B cell (primary cell): Measurements from ENCODE around the gene RAP1GAP. TPM values are rescaled to one million over a fixed set of nuclear protein-coding genes. Genes with fewer than 3 reads are reported as not detected.

ENCODE experiments used
- ATAC-seq: fragments of 200-7000 bp; cut with Tn5 transposase; one replicate; pipeline ENCODE4 v1.10.0; 2021; ENCODE audit warnings: low read depth, mild to moderate bottlenecking, moderate number of reproducible peaks, moderate library complexity
- CTCF ChIA-PET: fragments of 350-600 bp; sonication (Branson Sonifier 250); formaldehyde crosslinking; loops from one replicate; lab custom pipeline; 2021; ENCODE audit warnings: antibody characterized with exemption, inconsistent platforms; lab: Charles Lee
- POLR2A ChIA-PET: fragments of 350-600 bp; sonication (Branson Sonifier 250); formaldehyde crosslinking; loops from one replicate; lab custom pipeline; 2021; ENCODE audit warnings: antibody characterized with exemption; lab: Charles Lee
- DNase-seq: peaks from one replicate; pipeline ENCODE4 v3.0.0; 2013
- H2AFZ ChIP-seq: 2 replicates; pipeline ENCODE4 v1.6.1; 2012; ENCODE audit warnings: mild to moderate bottlenecking, low read depth, low read length; ENCODE audit not compliant: insufficient read depth, poor library complexity, severe bottlenecking
- H3K27ac ChIP-seq, 2 donors: 1 replicate in 1 of 2; 2 replicates in 1 of 2; pipeline ENCODE4 v1.5.1; 2012 to 2013; ENCODE audit warnings: low read length in 2 of 2, mild to moderate bottlenecking in 2 of 2, moderate library complexity in 1 of 2
- H3K27me3 ChIP-seq, 4 experiments: fragments of 200-600 bp in 1 of 4; sonication (generic) in 1 of 4; replicated peaks in 1 of 4; 1 replicate in 2 of 4; 2 replicates in 2 of 4; pipeline versions ENCODE4 v1.6.1 to v1.7.0; 2013 to 2016; ENCODE audit warnings: low read length in 3 of 4, mild to moderate bottlenecking in 2 of 4, mixed read lengths in 1 of 4, moderate library complexity in 1 of 4; ENCODE audit not compliant: insufficient read depth in 4 of 4, control insufficient read depth in 3 of 4; ENCODE audit errors: control extremely low read depth in 1 of 4
- H3K36me3 ChIP-seq, 2 experiments: replicated peaks in 1 of 2; 1 replicate in 1 of 2; 2 replicates in 1 of 2; pipeline versions ENCODE4 v1.6.1 to v1.7.1; 2013; ENCODE audit warnings: low read length in 1 of 2; ENCODE audit not compliant: insufficient read depth in 2 of 2, control insufficient read depth in 1 of 2; ENCODE audit errors: control extremely low read depth in 1 of 2, extremely low read depth in 1 of 2
- H3K4me1 ChIP-seq, 2 donors: fragments of 200-600 bp in 1 of 2; sonication (generic) in 1 of 2; 1 replicate in 1 of 2; 2 replicates in 1 of 2; pipeline versions ENCODE4 v1.5.1 to v1.6.1; 2013 to 2017; ENCODE audit warnings: low read length in 2 of 2; ENCODE audit not compliant: control insufficient read depth in 2 of 2, insufficient read depth in 2 of 2
- H3K4me2 ChIP-seq: replicated peaks from 2 replicates; pipeline ENCODE3; 2012; ENCODE audit warnings: mild to moderate bottlenecking, low read depth, low read length; ENCODE audit not compliant: poor library complexity, severe bottlenecking
- H3K4me3 ChIP-seq, 5 experiments: fragments of 200-600 bp in 1 of 5; sonication (generic) in 1 of 5; 1 replicate in 3 of 5; 2 replicates in 2 of 5; pipeline versions ENCODE4 v1.5.1 to v1.7.0; 2011 to 2016; ENCODE audit warnings: low read length in 4 of 5, mild to moderate bottlenecking in 4 of 5, low read depth in 2 of 5, control low read depth in 1 of 5, moderate library complexity in 1 of 5; ENCODE audit not compliant: insufficient read depth in 1 of 5; ENCODE audit errors: control extremely low read depth in 1 of 5, extremely low read depth in 1 of 5
- H3K79me2 ChIP-seq: fragments of 200-600 bp; sonication (generic); one replicate; pipeline ENCODE4 v1.6.0; 2016; ENCODE audit warnings: low read length; ENCODE audit not compliant: control insufficient read depth, insufficient read depth
- H3K9ac ChIP-seq: fragments of 200-600 bp; sonication (generic); 2 replicates; pipeline ENCODE4 v1.6.1; 2017; ENCODE audit warnings: mild to moderate bottlenecking, low read length, moderate library complexity
- H3K9me3 ChIP-seq, 3 donors: one replicate each; pipeline versions ENCODE4 v1.6.1 to v1.7.1; 2013; ENCODE audit warnings: low read length in 2 of 3; ENCODE audit not compliant: control insufficient read depth in 2 of 3, insufficient read depth in 1 of 3; ENCODE audit errors: control extremely low read depth in 1 of 3
- H4K20me1 ChIP-seq: 2 replicates; pipeline ENCODE4 v1.6.0; 2012; ENCODE audit warnings: mild to moderate bottlenecking, low read length; ENCODE audit not compliant: insufficient read depth, control insufficient read depth, poor library complexity, severe bottlenecking
- H3K27ac Mint-ChIP-seq: one replicate; pipeline ENCODE4 v1.8.0; 2021; ENCODE audit warnings: mixed read lengths
- H3K27me3 Mint-ChIP-seq: one replicate; pipeline ENCODE4 v1.8.0; 2021; ENCODE audit warnings: mixed read lengths
- H3K4me1 Mint-ChIP-seq: one replicate; pipeline ENCODE4 v1.8.0; 2021; ENCODE audit warnings: mixed read lengths
- H3K4me3 Mint-ChIP-seq: one replicate; pipeline ENCODE4 v1.8.0; 2021; ENCODE audit warnings: mixed read lengths
- H3K9me3 Mint-ChIP-seq: one replicate; pipeline ENCODE4 v1.8.0; 2022; ENCODE audit warnings: mixed read lengths; ENCODE audit not compliant: insufficient read depth
- CTCF ChIP-seq: fragments of 200-600 bp; IDR thresholded peaks from one replicate; pipeline ENCODE4 v1.8.0; 2022; ENCODE audit warnings: antibody characterized with exemption, mild to moderate bottlenecking
- EZH2 ChIP-seq: IDR thresholded peaks from 2 replicates; pipeline ENCODE4 v1.6.1; 2012; ENCODE audit warnings: borderline replicate concordance, low read depth, mild to moderate bottlenecking, moderate library complexity, low read length; ENCODE audit not compliant: insufficient read depth, poor library complexity, severe bottlenecking
- WGBS: methylation state at CpG from one replicate; pipeline ENCODE4 v1.1.5; 2013; ENCODE audit warnings: missing lambda C conversion rate; ENCODE audit not compliant: insufficient coverage; 5-methylcytosine and 5-hydroxymethylcytosine counted together
- intact Hi-C: fragments of 100-400 bp; cut with micrococcal nuclease; formaldehyde crosslinking; loops from one replicate; pipeline ENCODE4 v1.10.0; 2022
- polyA plus RNA-seq: library from polyadenylated mRNA; depleted of rRNA; stranded (reverse); fragments of >200 nt; gene quantifications from 2 replicates; pipeline ENCODE4 v1.2.3, GENCODE V29; 2012
- total RNA-seq, 2 donors: library from RNA; stranded (reverse); fragments of 120-200 nt in 1 of 2; gene quantifications; 1 replicate in 1 of 2; 2 replicates in 1 of 2; pipeline versions ENCODE4 v1.2.3 to v1.2.4, GENCODE V29; 2013 to 2022

Gene RAP1GAP
- total and polyA plus RNA-seq, 2 donors (not counting 1 experiment from before 2014, with no cell fraction given) = 0.07 to 0.09 TPM

DNA sequence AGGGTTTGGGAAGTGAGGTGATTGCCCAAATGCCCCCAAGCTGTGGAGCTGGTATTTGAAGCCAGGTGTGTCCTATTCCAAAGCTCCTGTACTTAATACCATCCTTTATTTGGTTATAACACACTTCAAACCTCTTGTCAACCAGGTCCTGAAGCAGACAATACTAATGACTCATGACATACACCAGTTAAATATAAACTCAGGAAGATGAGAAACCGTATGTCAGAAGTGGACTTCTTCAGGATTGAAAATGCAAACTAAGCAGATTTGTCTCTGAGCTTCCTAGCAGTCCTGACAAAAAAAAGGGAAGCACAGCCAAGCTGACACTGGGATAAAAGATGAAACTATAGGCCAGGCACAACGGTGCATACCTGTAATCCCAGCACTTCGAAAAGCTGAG is 89.4 kb downstream of the RAP1GAP start:
- Mint-ChIP-seq H3K9me3 (no peaks in the 10 kb centered on the region), H3K27me3 (peaks cover 11% of the 10 kb centered on the region), H3K4me3 (no peak overlapping the region), H3K27ac (no peak overlapping the region), H3K4me1 (no peaks in the 10 kb centered on the region)
- intact Hi-C loops = no loop called here
- Histone ChIP-seq H2AFZ (no peak overlapping the region), H3K4me2 (no peak overlapping the region), H3K4me1 (no peaks in the 10 kb centered on the region), H3K27me3 (peaks cover 0 to 10% (median 0%) of the 10 kb centered on the region in 4 experiments), H4K20me1 (no peaks in the 10 kb centered on the region), H3K9ac (no peak overlapping the region), H3K27ac (no peak overlapping the region), H3K36me3 (no peaks in the 10 kb centered on the region), H3K4me3 (no peak overlapping the region), H3K9me3 (no peaks in the 10 kb centered on the region), H3K79me2 (no peaks in the 10 kb centered on the region)
- no peak for TF ChIP-seq CTCF
- no peak for TF ChIP-seq EZH2
- no peak for DNase-seq
- ChIA-PET POLR2A (no interaction called here), CTCF (no interaction called here)
- WGBS = 62% methylated on average over 2 of the region's 3 CpGs
- ATAC-seq = no peak

- ATAC-seq (no peak), DNase-seq (no peak)
- Mint-ChIP-seq H3K9me3 (no peaks in the 10 kb centered on the region), H3K27ac (no peak overlapping the region), H3K4me3 (no peak overlapping the region), H3K4me1 (peaks cover 1% of the 10 kb centered on the region), H3K27me3 (peaks cover 12% of the 10 kb centered on the region)
- no peak for TF ChIP-seq CTCF
- no peak for TF ChIP-seq EZH2
- Histone ChIP-seq H3K4me1 (no peaks in the 10 kb centered on the region), H3K4me3 (no peak overlapping the region), H3K27me3 (peaks cover 0 to 17% (median 4%) of the 10 kb centered on the region in 4 experiments), H3K79me2 (no peaks in the 10 kb centered on the region), H3K4me2 (no peak overlapping the region), H2AFZ (no peak overlapping the region), H3K36me3 (no peaks in the 10 kb centered on the region), H4K20me1 (no peaks in the 10 kb centered on the region), H3K9ac (no peak overlapping the region), H3K27ac (no peak overlapping the region), H3K9me3 (no peaks in the 10 kb centered on the region)
- 97% methylated on average over 5 of the region's 9 CpGs for WGBS
- ChIA-PET CTCF (no interaction called here), POLR2A (no interaction called here)
- intact Hi-C loops = no loop called here
Measured at GRCh38 chr1:21577933-21578332, 91.2 kb downstream of the RAP1GAP start.
